GM12891 (cell line): ENCODE data around the gene DNM1L.
"Not testable (repeated sequence)": the region's sequence is repeated elsewhere in the genome, so short reads cannot be mapped to it uniquely, and the experiment has no call there.

ENCODE experiments used
- DNase-seq: peaks from one replicate; pipeline ENCODE4 v3.0.0; 2011; ENCODE audit warnings: low spot score; ENCODE audit not compliant: insufficient read length
- FAIRE-seq: peaks from 2 replicates; lab custom pipeline; 2011; peaks lifted over from hg19 to GRCh38; lab: Jason Lieb, UNC
- PAX5 ChIP-seq: IDR thresholded peaks from 2 replicates; pipeline ENCODE4 v1.6.1; 2011; ENCODE audit warnings: low read length, moderate library complexity, mild to moderate bottlenecking; ENCODE audit not compliant: insufficient read depth, severe bottlenecking
- POLR2A ChIP-seq: IDR thresholded peaks from 2 replicates; pipeline ENCODE4 v1.6.1; 2011; ENCODE audit warnings: low read depth, low read length, control low read depth
- POLR2AphosphoS5 ChIP-seq: IDR thresholded peaks from 2 replicates; pipeline ENCODE4 v1.6.1; 2011; ENCODE audit warnings: low read depth, low read length, control low read depth
- POU2F2 ChIP-seq: IDR thresholded peaks from 2 replicates; pipeline ENCODE4 v1.6.1; 2011; ENCODE audit warnings: low read depth, mild to moderate bottlenecking, control low read depth, low read length, moderate library complexity
- SPI1 ChIP-seq: IDR thresholded peaks from 2 replicates; pipeline ENCODE4 v1.6.1; 2011; ENCODE audit warnings: low read depth, low read length, control low read depth
- TAF1 ChIP-seq: IDR thresholded peaks from 2 replicates; pipeline ENCODE4 v1.6.1; 2011; ENCODE audit warnings: low read depth, low read length, control low read depth

The DNM1L gene

DNA sequence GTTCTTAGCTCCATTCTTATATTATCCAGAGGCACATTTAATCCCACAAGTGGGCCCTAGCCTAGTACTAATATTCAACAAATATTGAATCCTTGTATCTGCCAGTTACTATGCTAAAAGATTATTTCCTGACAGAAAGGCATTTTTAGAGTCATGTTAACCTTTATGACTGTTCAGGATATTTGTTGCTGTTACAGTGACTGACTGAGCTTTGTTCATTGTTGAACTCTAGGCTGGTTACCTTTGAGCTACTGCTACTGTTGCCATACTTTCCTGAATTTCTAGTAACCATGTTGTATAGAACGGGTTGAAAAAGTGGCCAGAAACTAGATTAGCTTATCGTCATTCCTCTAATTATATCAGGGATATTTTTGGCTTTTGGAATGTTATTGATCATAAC lies 29.8 kb downstream of the DNM1L start:
- TF ChIP-seq POU2F2 (no peak), POLR2AphosphoS5 (no peak), POLR2A (no peak), PAX5 (no peak), TAF1 (no peak), SPI1 (no peak)
- FAIRE-seq (no peak), DNase-seq (no peak)

DNA sequence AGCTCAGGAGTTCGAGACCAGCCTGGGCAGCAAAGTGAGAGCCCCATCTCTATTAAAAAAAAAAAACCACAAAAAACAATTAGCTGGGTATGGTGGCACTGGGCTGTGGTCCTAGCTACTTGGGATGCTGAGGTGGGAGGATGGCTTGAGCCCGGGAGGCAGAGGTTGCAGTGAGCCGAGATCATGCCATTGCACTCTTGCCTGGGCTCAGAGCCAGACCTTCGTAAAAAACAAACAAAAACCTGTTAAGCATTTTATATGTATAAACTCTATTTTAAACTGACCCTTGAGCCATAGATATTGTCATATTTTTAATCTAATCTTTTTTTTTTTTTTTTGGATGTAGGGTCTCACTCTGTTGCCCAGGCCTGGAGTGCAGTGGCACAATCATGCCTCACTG lies 35.7 kb downstream of the DNM1L start:
- TF ChIP-seq SPI1, result no peak
- no peak for TF ChIP-seq TAF1
- no peak for TF ChIP-seq PAX5
- TF ChIP-seq POLR2A, result no peak
- no peak for TF ChIP-seq POU2F2
- TF ChIP-seq POLR2AphosphoS5, result no peak
- FAIRE-seq (no peak), DNase-seq (no peak)

DNA sequence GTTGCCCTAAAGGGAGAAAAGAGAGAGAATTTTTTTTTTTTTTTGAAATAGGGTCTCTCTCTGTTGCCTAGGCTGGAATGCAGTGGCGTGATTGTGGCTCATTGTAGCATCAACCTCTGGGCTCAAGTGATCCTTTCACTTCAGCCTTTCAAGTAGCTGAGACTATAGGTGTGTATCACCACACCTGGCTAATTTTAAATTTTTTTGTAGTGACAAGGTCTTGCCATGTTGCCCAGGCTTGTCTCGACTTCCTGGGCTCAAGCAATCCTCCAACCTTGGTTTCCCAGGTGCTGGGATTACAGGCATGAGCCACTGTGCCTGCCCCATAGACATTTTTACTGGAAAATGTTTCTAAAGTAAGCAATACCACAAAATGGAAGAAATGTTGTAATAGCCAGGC lies 39.8 kb downstream of the DNM1L start:
- DNase-seq, result no peak
- TF ChIP-seq POLR2A, result no peak
- TF ChIP-seq SPI1, result no peak
- FAIRE-seq, result no peak

DNA sequence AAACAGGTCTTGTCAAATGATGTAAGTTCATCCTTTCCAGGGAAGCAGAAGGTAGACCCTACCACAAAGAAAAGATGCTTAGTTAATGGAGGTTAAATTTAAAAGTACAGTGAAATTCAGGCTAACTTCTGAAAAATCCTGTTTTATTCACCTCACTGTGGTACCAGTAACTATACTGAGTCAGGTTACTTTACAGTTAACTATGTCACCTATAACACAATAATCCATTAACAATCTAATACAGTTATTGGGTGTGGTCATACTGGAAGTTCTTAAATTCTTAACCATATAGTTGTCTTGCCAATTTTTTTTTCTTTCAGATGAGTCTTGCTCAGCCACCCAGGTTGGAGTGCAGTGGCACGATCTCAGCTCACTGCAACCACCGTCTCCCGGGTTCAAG lies 46.2 kb downstream of the DNM1L start:
- not testable (repeated sequence) for FAIRE-seq, DNase-seq

DNA sequence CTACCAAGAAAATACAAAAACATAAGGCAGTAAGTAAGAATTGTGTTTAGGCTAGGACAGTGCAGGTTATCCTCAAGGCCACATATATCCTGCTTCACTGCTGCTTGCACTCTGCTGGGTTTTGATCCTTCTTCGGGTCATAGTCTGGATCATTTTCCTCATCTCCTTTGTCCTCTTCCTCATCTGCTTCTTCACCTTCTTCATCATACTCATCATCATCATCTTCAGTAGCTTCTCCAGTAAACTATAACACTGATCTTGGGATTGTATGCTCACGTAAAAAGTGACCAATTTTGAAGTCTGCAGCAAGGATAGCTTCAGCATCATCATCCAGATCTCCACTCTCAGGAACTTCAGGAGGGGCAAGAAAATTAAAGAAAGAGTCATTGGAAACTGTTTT lies 47.2 kb downstream of the DNM1L start:
- FAIRE-seq, result no peak
- DNase-seq, result no peak
- TF ChIP-seq POU2F2, result no peak

DNA sequence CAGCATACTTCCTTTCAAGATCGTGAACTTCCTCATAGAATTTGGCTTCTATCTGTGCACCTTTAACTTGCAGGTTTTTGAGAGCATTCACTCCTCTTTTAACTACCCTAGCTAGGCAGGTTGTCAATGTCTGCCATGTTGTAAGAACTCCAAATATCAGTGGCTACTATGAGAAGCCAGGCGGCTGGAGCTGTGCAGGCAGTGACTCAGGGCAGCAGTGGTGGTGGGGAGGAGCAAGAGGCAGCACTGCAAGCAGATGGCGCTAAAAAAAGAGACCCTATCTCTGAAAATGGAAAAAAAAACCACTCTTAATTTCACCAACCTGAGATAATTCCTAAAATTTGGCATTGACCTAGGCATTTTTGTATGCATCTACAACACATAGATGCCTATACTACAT lies 48.1 kb downstream of the DNM1L start:
- DNase-seq (no peak), FAIRE-seq (no peak)
- TF ChIP-seq POLR2AphosphoS5, result no peak
- no peak for TF ChIP-seq PAX5
- no peak for TF ChIP-seq SPI1
- no peak for TF ChIP-seq TAF1
- no peak for TF ChIP-seq POU2F2
- no peak for TF ChIP-seq POLR2A

DNA sequence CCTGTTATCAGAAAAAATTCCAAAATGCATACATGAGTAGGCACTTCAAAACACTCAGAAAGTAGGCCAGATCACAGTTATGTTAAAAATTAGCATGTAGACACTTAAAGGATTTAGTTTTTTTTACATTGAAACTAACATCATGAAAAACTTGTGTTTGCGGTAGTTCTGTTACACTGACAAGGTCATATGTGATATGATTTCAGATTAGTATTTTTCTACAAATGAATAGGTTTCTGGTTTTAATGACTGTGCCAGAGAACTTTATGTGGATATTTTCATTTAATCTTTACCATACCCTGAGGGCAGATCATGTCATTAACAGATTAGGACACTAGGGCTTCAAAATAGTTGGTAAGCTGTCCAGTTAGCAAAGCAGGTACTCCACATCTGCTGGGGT lies 55.9 kb downstream of the DNM1L start:
- TF ChIP-seq POU2F2 (no peak), POLR2A (no peak), SPI1 (no peak)
- no peak for DNase-seq
- FAIRE-seq, result no peak

DNA sequence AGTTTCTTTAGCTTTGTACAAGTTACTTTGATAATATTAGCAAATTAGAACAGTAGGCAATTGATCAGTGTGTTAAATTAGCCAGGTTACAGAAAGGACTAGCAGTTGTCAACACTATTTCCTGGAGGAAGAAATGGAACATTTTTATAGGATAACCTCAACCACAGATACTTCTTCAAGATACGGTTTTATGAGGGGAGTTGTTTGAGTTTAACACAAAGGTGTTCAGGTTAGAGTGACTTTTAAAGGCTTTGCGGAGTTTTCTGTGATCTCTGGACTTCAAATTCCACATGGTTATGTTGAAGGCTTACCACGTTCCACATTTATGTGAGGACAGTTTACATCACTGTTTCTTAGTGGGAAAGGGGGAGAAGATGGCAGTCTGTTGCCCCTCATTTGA lies 57.3 kb downstream of the DNM1L start:
- FAIRE-seq (peak; percentile 52), DNase-seq (no peak)
- no peak for TF ChIP-seq SPI1
- TF ChIP-seq POLR2AphosphoS5, result no peak
- TF ChIP-seq PAX5, result no peak
- no peak for TF ChIP-seq POLR2A
- no peak for TF ChIP-seq POU2F2
- TF ChIP-seq TAF1, result no peak

DNA sequence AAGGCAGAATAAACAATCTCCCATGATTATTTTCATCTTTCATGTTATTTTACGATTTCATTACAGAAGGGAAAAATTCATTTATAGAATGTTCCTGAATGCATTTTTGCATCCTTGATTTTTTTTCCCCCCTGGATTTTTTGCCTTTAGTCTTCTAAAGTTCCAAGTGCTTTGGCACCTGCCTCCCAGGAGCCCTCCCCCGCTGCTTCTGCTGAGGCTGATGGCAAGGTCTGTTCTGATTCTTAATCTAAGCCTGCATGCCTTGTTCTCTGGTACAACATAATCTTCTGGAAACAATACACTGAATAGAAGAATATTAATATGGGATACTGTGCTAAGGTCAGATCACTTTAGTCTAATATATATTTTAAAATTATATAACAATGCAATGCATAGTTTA lies 58.6 kb downstream of the DNM1L start:
- DNase-seq (no peak), FAIRE-seq (no peak)
- no peak for TF ChIP-seq POU2F2

DNA sequence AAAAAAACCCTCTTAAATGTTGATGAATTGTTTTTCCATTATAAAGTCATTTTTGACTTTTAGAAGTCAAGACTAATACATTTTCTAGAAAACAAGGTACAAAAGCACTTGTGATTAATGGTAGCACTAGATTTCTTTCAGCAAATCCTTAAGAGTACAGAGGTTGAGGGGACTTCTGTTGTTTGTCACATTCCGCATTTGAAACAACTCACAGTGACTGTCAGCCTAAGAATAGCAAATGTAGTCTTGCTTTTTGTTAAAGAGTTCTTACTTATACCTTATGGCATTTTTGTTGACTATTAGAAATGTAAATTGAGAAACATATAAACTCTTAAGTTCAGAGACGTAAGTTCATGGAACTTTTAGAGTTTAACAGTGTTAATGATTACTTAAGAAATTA lies 60.2 kb downstream of the DNM1L start:
- FAIRE-seq (no peak), DNase-seq (no peak)
- TF ChIP-seq PAX5 (no peak), SPI1 (no peak), TAF1 (no peak), POU2F2 (no peak), POLR2AphosphoS5 (no peak), POLR2A (no peak)

DNA sequence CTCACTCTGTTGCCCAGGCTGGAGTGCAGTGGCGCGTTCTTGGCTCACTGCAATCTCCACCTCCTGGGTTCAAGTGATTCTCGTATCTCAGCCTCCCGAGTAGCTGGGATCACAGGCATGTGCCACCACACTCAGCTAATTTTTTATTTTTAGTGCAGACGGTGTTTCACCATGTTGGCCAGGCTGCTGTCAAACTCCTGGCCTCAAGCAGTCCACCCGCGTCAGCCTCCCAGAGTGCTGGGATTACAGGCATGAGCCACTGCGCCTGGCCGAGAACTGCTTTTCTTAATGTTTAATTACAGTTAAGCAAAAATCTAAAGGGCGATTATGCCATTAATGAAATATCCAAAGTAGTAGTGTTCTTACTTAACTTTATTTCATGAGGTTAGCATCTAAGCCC lies 63.0 kb downstream of the DNM1L start:
- no peak for DNase-seq
- TF ChIP-seq POLR2A, result no peak
- no peak for TF ChIP-seq SPI1
- TF ChIP-seq POLR2AphosphoS5, result no peak
- TF ChIP-seq TAF1, result no peak
- no peak for TF ChIP-seq PAX5
- TF ChIP-seq POU2F2, result no peak
- FAIRE-seq, result no peak

DNA sequence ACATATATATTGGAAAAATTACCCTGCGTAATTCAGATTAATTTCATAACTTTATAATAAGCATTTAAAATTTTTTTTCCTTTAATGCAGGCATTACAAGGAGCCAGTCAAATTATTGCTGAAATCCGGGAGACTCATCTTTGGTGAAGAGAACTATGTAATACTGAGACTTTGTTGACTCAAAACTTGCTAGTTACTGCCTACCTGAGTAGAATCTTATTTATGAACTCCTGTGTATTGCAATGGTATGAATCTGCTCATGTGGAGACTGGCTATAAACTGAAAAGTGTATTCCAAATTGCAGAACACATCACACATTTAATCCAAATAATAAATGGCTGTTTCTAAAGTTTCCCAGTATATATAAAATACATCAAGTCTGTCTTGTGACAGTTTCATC lies 64.2 kb downstream of the DNM1L start:
- DNase-seq (no peak), FAIRE-seq (no peak)
- no peak for TF ChIP-seq PAX5
- TF ChIP-seq SPI1, result no peak
